ENCODE data around the gene BMP4.
"Not testable (repeated sequence)": the region's sequence is repeated elsewhere in the genome, so short reads cannot be mapped to it uniquely, and the experiment has no call there.

Gene BMP4

DNA sequence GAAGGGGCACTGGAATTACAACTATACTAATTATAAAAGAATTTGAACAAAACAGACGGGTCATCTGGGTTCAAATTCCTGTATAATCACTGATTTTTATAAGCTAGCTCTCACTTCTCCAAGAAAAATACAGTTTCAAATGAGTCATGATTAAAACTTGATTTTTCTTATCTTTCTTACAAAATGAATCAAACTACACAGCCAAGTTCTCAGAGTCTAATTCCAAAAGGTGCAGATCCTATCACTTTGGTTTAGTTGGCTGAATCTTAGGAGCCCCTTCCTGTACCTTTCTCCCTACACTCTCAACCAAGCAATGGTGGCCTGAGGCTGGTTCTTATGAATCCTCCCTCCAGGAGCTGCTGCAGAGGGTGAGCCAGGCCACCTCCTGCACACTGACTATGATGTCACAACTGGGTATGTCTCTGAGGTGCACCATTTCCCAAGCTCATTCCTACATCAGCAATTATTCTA is 43.8 kb upstream of the BMP4 start:
- TF ChIP-seq, protein P1, sequence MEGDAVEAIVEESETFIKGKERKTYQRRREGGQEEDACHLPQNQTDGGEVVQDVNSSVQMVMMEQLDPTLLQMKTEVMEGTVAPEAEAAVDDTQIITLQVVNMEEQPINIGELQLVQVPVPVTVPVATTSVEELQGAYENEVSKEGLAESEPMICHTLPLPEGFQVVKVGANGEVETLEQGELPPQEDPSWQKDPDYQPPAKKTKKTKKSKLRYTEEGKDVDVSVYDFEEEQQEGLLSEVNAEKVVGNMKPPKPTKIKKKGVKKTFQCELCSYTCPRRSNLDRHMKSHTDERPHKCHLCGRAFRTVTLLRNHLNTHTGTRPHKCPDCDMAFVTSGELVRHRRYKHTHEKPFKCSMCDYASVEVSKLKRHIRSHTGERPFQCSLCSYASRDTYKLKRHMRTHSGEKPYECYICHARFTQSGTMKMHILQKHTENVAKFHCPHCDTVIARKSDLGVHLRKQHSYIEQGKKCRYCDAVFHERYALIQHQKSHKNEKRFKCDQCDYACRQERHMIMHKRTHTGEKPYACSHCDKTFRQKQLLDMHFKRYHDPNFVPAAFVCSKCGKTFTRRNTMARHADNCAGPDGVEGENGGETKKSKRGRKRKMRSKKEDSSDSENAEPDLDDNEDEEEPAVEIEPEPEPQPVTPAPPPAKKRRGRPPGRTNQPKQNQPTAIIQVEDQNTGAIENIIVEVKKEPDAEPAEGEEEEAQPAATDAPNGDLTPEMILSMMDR (IDR thresholded peaks at IDR 0.05), result no peak
- H3K36me3 ChIP-seq (ENCODE audit: control insufficient read depth, insufficient read depth, low read length), result no peaks in the 10 kb centered on the region
- H3K27ac ChIP-seq, result no peak overlapping the region
- no peaks in the 10 kb centered on the region for H3K79me2 ChIP-seq
- no peaks in the 10 kb centered on the region for H3K27me3 ChIP-seq (ENCODE audit: control insufficient read depth, insufficient read depth, low read length)
- H3K9me3 ChIP-seq (ENCODE audit: control insufficient read depth, low read length), result no peaks in the 10 kb centered on the region
- H3K4me2 ChIP-seq (ENCODE audit: low read length), result no peak overlapping the region
- no peaks in the 10 kb centered on the region for H3K4me1 ChIP-seq
- H2AFZ ChIP-seq, result no peak overlapping the region
- H3K4me3 ChIP-seq (ENCODE audit: low read depth, low read length), result no peak overlapping the region
- H3K9ac ChIP-seq, result no peak overlapping the region

DNA sequence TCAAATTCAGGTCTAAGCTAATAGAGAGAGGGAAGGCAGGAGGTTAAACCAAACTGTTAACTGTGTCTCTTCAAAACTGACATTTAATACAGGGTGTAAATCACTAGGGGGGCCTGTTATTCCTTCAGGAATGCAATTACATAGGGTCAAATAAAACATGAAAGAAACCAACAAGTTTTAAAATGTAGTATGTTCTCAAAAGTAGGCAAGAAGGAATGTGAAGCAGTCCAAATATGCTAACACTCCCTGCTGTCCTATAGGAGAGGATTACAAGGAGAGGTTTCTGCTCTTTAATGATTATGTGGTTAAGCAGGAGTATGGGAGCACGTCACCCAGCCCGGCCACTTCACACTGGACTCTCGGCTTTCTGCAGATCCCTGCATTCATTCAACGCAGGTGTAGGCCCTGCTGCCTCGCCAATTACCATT is 42.5 kb upstream of the BMP4 start:
- H3K27me3 ChIP-seq (ENCODE audit: control insufficient read depth, insufficient read depth, low read length), result no peaks in the 10 kb centered on the region
- H3K4me1 ChIP-seq, result no peaks in the 10 kb centered on the region
- TF ChIP-seq, protein P1 (IDR thresholded peaks at IDR 0.05), result no peak
- no peaks in the 10 kb centered on the region for H3K79me2 ChIP-seq
- H3K9me3 ChIP-seq (ENCODE audit: control insufficient read depth, low read length), result no peaks in the 10 kb centered on the region
- no peak overlapping the region for H3K4me2 ChIP-seq (ENCODE audit: low read length)
- H2AFZ ChIP-seq, result no peak overlapping the region
- H3K27ac ChIP-seq, result no peak overlapping the region
- H3K36me3 ChIP-seq (ENCODE audit: control insufficient read depth, insufficient read depth, low read length), result no peaks in the 10 kb centered on the region
- H3K9ac ChIP-seq, result no peak overlapping the region
- no peak overlapping the region for H3K4me3 ChIP-seq (ENCODE audit: low read depth, low read length)

DNA sequence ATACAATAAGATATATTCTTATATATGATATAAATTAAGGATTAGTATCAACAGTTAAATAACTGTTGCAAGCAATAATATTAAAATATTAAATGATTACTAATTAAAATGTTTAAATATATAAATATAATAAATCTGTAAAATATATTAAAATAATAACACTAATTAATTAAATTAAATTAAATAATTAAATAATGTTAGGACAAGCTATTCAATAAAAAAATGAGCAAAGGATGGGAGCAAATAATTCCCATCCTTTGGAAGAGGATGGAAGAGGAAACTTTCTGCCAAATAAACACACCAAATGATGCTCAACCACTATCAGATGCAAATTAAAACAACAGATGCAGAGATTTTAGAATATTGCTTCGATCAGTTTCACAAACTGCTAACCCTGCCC is 39.4 kb upstream of the BMP4 start:
- no peak overlapping the region for H3K9ac ChIP-seq
- TF ChIP-seq, protein P1 (IDR thresholded peaks at IDR 0.05), result no peak
- no peaks in the 10 kb centered on the region for H3K9me3 ChIP-seq (ENCODE audit: control insufficient read depth, low read length)

DNA sequence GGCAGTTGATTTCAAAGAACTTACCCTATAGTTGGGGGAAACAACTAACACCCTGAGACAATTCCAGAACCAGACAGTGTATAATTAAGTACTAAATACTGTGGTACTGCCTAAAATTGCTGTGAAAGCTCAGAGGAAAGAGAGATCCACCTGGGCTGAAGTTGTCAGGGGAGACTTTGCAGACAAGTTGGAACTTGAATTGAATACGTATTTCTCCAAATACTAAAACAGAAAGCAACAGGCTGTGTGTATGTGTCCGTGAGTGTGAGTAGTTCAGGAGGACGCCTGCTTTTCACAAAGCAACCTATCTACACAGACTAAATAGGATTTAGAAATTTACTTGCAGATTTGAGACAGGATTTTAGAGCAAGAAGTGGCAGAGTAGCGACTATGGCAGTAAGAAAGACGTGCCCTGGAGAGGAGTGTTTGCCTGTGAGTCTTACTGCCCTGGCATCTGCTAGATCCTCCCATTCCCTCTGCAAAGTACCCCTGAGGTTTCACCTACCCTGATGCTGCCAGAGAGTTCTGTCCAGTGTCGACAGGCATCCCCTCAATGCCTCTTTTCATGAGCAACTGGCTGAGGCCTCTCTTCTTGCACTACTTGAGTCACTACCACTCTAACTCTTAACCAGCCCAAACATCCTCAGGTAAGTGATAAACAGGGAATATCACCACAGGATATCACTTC is 37.4 kb upstream of the BMP4 start:
- Histone ChIP-seq H3K36me3 (ENCODE audit: control insufficient read depth, insufficient read depth, low read length) (no peaks in the 10 kb centered on the region), H3K27me3 (ENCODE audit: control insufficient read depth, insufficient read depth, low read length) (no peaks in the 10 kb centered on the region), H3K9me3 (ENCODE audit: control insufficient read depth, low read length) (no peaks in the 10 kb centered on the region), H3K79me2 (no peaks in the 10 kb centered on the region), H2AFZ (no peak overlapping the region), H3K4me1 (no peaks in the 10 kb centered on the region), H3K4me3 (ENCODE audit: low read depth, low read length) (no peak overlapping the region), H3K9ac (no peak overlapping the region), H3K27ac (no peak overlapping the region), H3K4me2 (ENCODE audit: low read length) (no peak overlapping the region)
- TF ChIP-seq, protein P1 (IDR thresholded peaks at IDR 0.05), result no peak

More for the DNA sequence above, 39.4 kb upstream of the BMP4 start:
- H3K79me2 ChIP-seq, result no peaks in the 10 kb centered on the region
- H3K4me3 ChIP-seq (ENCODE audit: low read depth, low read length), result no peak overlapping the region
- H2AFZ ChIP-seq, result no peak overlapping the region
- no peak overlapping the region for H3K27ac ChIP-seq
- H3K4me1 ChIP-seq, result no peaks in the 10 kb centered on the region
- no peaks in the 10 kb centered on the region for H3K36me3 ChIP-seq (ENCODE audit: control insufficient read depth, insufficient read depth, low read length)
- no peaks in the 10 kb centered on the region for H3K27me3 ChIP-seq (ENCODE audit: control insufficient read depth, insufficient read depth, low read length)
- no peak overlapping the region for H3K4me2 ChIP-seq (ENCODE audit: low read length)

DNA sequence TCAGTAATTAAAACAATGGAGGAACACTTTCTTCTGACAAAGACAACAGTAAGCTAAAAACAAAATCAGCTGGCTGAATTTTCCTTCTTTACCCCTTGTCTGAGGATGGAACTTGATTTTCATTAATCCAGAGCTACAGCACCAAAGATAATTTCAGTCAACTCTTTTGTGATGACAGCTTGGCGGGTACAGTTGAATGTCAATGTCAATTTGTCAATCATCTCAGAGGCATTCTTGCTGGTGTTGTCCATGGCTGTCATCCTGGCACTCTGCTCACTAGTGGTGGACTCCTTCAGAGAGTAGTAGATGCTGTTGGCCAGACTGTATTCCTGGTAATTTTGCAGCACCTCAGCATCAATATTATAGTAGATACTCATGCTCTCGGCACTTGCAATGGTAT is 34.4 kb upstream of the BMP4 start:
- Histone ChIP-seq H3K4me1 (no peaks in the 10 kb centered on the region), H3K36me3 (ENCODE audit: control insufficient read depth, insufficient read depth, low read length) (no peaks in the 10 kb centered on the region), H3K79me2 (no peaks in the 10 kb centered on the region), H3K27ac (no peak overlapping the region), H3K4me3 (ENCODE audit: low read depth, low read length) (no peak overlapping the region), H3K9ac (no peak overlapping the region), H2AFZ (no peak overlapping the region), H3K4me2 (ENCODE audit: low read length) (no peak overlapping the region), H3K9me3 (ENCODE audit: control insufficient read depth, low read length) (no peaks in the 10 kb centered on the region), H3K27me3 (ENCODE audit: control insufficient read depth, insufficient read depth, low read length) (no peaks in the 10 kb centered on the region)
- TF ChIP-seq, protein P1 (IDR thresholded peaks at IDR 0.05), result no peak

DNA sequence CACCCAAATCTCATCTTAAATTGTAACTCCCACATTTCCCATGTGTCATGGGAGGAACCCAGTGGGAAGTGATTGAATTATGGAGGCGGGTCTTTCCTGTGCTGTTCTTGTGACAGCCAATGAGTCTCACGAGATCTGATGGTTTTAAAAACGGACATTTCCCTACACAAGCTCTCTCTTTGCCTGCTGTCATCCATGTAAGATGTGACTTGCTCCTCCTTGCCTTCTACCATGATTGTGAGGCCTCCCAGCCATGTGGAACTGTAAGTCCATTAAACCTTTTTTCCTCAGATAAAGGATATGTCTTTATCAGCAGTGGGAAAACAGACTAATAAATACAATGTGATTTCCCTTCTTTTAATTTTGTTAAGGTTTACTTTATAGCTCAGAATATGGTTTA is 30.1 kb upstream of the BMP4 start:
- H3K36me3 ChIP-seq (ENCODE audit: control insufficient read depth, insufficient read depth, low read length); H3K79me2 ChIP-seq; H3K27me3 ChIP-seq (ENCODE audit: control insufficient read depth, insufficient read depth, low read length): not testable (repeated sequence)

DNA sequence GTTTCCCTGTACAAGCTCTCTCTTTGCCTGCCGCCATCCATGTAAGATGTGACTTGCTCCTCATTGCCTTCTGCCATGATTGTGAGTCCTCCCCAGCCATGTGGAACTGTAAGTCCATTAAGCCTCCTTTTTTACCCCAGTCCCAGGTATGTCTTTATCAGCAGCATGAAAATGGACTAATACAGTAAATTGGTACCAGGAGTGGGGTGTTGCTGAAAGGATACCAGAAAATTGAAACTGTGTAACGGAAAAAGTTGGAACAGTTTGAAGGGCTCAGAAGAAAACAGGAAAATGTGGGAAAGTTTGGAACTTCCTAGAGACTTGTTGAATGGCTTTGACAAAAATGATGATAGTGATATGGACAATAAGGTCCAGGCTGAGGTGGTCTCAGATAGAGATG is 28.3 kb upstream of the BMP4 start:
- not testable (repeated sequence) for H3K36me3 ChIP-seq (ENCODE audit: control insufficient read depth, insufficient read depth, low read length); H3K9ac ChIP-seq; H3K4me2 ChIP-seq (ENCODE audit: low read length); H3K9me3 ChIP-seq (ENCODE audit: control insufficient read depth, low read length); H3K79me2 ChIP-seq; H2AFZ ChIP-seq; H3K27me3 ChIP-seq (ENCODE audit: control insufficient read depth, insufficient read depth, low read length); H3K4me3 ChIP-seq (ENCODE audit: low read depth, low read length); H3K27ac ChIP-seq; H3K4me1 ChIP-seq

More for the DNA sequence above, 30.1 kb upstream of the BMP4 start:
- not testable (repeated sequence) for H3K4me3 ChIP-seq (ENCODE audit: low read depth, low read length); H3K4me2 ChIP-seq (ENCODE audit: low read length); H3K9ac ChIP-seq; H3K27ac ChIP-seq; H2AFZ ChIP-seq; H3K9me3 ChIP-seq (ENCODE audit: control insufficient read depth, low read length); H3K4me1 ChIP-seq

Data from parathyroid adenoma (tissue), 2 donors.